ENCODE measurements around the gene IDH2.

GRCh38 chr15:90065682-90066049 lies 36.6 kb downstream of the IDH2 start:
- no peak for TF ChIP-seq POLR2A (IDR thresholded peaks at IDR 0.05; ENCODE audit: low read depth, low read length)
- TF ChIP-seq CTCF (conservative IDR thresholded peaks at IDR 0.05; ENCODE audit: low read depth, low read length): no peak
- TF ChIP-seq FOS (IDR thresholded peaks at IDR 0.05; ENCODE audit: low read depth, low read length): no peak
- no peak for TF ChIP-seq MAZ (IDR thresholded peaks at IDR 0.05; ENCODE audit: borderline replicate concordance, low read depth, low read length)
- no peak for TF ChIP-seq NFE2L2 (IDR thresholded peaks at IDR 0.05; ENCODE audit: low read depth, low read length)
- TF ChIP-seq MXI1 (IDR thresholded peaks at IDR 0.05; ENCODE audit: borderline replicate concordance, low read depth, low read length): no peak
- no peak for TF ChIP-seq RAD21 (IDR thresholded peaks at IDR 0.05; ENCODE audit: low read length)
- TF ChIP-seq MAFK (IDR thresholded peaks at IDR 0.05; ENCODE audit: low read depth, low read length): no peak
